PC-9 (cell line): ENCODE measurements around the gene GCLM. TPM values are rescaled to one million over a fixed set of nuclear protein-coding genes. Genes with fewer than 3 reads are reported as not detected.

Experiments
- BruUV-seq: library from RNA; stranded (reverse); fragments of 400-500 nt; replicated peaks from 2 replicates; lab custom pipeline; 2021; lab: Mats Ljungman, UMichigan
- CTCF ChIA-PET: fragments of 300-600 bp; sonication (Branson Sonifier 250); formaldehyde crosslinking; loops from one replicate; lab custom pipeline; 2022; ENCODE audit warnings: antibody characterized with exemption; lab: Charles Lee
- POLR2A ChIA-PET: fragments of 300-600 bp; sonication (Branson Sonifier 250); formaldehyde crosslinking; loops from one replicate; lab custom pipeline; 2022; ENCODE audit warnings: antibody characterized with exemption; ENCODE audit not compliant: unreplicated experiment; lab: Charles Lee
- DNase-seq, 2 experiments: peaks; one replicate each; pipeline versions ENCODE4 v3.0.0 to v3.0.0-alpha.2; 2015 to 2022; ENCODE audit warnings: mixed read lengths in 1 of 2
- H2AFZ ChIP-seq: fragments of 200-600 bp; sonication (generic); 2 replicates; pipeline ENCODE4 v1.8.1; 2017; ENCODE audit warnings: antibody characterized with exemption
- H3F3A ChIP-seq: fragments of 200-600 bp; sonication (generic); 2 replicates; pipeline ENCODE4 v1.8.1; 2017; ENCODE audit warnings: antibody characterized with exemption, mild to moderate bottlenecking, low read depth; ENCODE audit not compliant: insufficient read depth
- H3K27ac ChIP-seq: fragments of 200-600 bp; sonication (generic); 2 replicates; pipeline ENCODE4 v1.6.1; 2016; ENCODE audit warnings: mixed run types
- H3K27me3 ChIP-seq: fragments of 200-600 bp; sonication (generic); 2 replicates; pipeline ENCODE4 v1.6.1; 2016; ENCODE audit warnings: low read depth, mixed run types; ENCODE audit not compliant: insufficient read depth
- H3K36me3 ChIP-seq: fragments of 200-600 bp; sonication (generic); 2 replicates; pipeline ENCODE4 v1.6.1; 2016; ENCODE audit warnings: low read depth, mixed run types
- H3K4me1 ChIP-seq: fragments of 200-600 bp; sonication (generic); replicated peaks from 2 replicates; pipeline ENCODE4 v1.6.1; 2016; ENCODE audit warnings: mixed run types; ENCODE audit not compliant: insufficient read depth
- H3K4me2 ChIP-seq: fragments of 200-600 bp; sonication (generic); 2 replicates; pipeline ENCODE4 v1.6.1; 2017; ENCODE audit warnings: mixed run types
- H3K4me3 ChIP-seq: fragments of 200-600 bp; sonication (generic); 2 replicates; pipeline ENCODE4 v1.6.1; 2016; ENCODE audit warnings: mixed run types
- H3K79me2 ChIP-seq: fragments of 200-600 bp; sonication (generic); 2 replicates; pipeline ENCODE4 v1.6.1; 2017; ENCODE audit warnings: low read depth, mixed run types
- H3K9me2 ChIP-seq: fragments of 200-600 bp; sonication (generic); 2 replicates; pipeline ENCODE4 v1.8.1; 2017; ENCODE audit warnings: mild to moderate bottlenecking; ENCODE audit not compliant: insufficient read depth
- H3K9me3 ChIP-seq: fragments of 200-600 bp; sonication (generic); 2 replicates; pipeline ENCODE4 v1.8.1; 2016; ENCODE audit warnings: low read depth; ENCODE audit not compliant: insufficient read depth
- H4K20me1 ChIP-seq: fragments of 200-600 bp; sonication (generic); 2 replicates; pipeline ENCODE4 v1.8.1; 2017; ENCODE audit not compliant: insufficient read depth
- CTCF ChIP-seq: fragments of 200-600 bp; sonication (generic); conservative IDR thresholded peaks from 2 replicates; pipeline ENCODE4 v1.6.1; 2017; ENCODE audit warnings: mixed run types, antibody characterized with exemption, mild to moderate bottlenecking, moderate library complexity
- EZH2 ChIP-seq: fragments of 200-600 bp; sonication (generic); IDR thresholded peaks from 2 replicates; pipeline ENCODE4 v1.8.0; 2017; ENCODE audit warnings: antibody characterized with exemption, low read depth
- intact Hi-C: fragments of 100-400 bp; cut with micrococcal nuclease; formaldehyde crosslinking; loops from one replicate; pipeline ENCODE4 v1.10.0; 2022; ENCODE audit not compliant: unreplicated experiment
- microRNA-seq: library from miRNA; unstranded; fragments of <30 nt; microRNA quantifications from one replicate; pipeline ENCODE4 v1.2.0, GENCODE V29; 2021; ENCODE audit warnings: borderline number of aligned reads, borderline replicate concordance
- total RNA-seq: library from RNA; stranded (reverse); gene quantifications from 2 replicates; pipeline ENCODE4 v1.2.3, GENCODE V29; 2021

Gene GCLM
- total RNA-seq, 1 experiment from 2014 or later = 270 TPM

DNA sequence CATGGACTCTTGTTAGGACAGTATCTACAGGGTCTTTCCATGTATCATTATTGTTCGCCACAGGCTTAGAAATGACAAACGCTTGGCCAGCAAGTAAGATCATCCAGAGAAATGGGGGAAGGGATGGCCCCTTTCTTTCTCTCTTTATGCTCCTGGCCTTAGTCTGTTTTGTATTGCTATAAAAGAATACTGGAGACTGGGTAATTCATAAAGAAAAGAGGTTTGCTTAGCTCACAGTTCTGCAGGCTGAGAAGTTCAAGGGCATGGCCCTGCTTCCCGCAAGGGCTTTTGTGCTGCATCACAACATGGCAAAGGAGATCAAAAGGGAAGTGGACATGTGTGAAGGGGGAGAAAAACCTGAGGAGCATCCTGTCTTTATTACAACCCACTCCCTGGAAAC is 71.3 kb downstream of the GCLM start:
- BruUV-seq = no TSS peak
- Histone ChIP-seq H3K27me3 (no peaks in the 10 kb centered on the region), H3F3A (0 out of 2 replicates have a peak, but pooled peaks cover 6% of the 10 kb centered on the region), H3K9me3 (peaks cover 12% of the 10 kb centered on the region), H2AFZ (no peak overlapping the region), H3K9me2 (no peaks in the 10 kb centered on the region), H3K4me2 (no peak overlapping the region), H3K36me3 (peaks cover 1% of the 10 kb centered on the region; the same call in 1 of the 2 replicates), H3K4me1 (peaks cover 21% of the 10 kb centered on the region), H3K79me2 (no peaks in the 10 kb centered on the region), H4K20me1 (no peaks in the 10 kb centered on the region), H3K4me3 (no peak overlapping the region), H3K27ac (no peak overlapping the region)
- DNase-seq = peak in 1 of 2 experiments; percentile 26
- TF ChIP-seq EZH2 (no peak), CTCF (no peak)
- POLR2A ChIA-PET = no interaction called here
- intact Hi-C loops = no loop called here
- CTCF ChIA-PET = no interaction called here

Small RNA genes within 50 kb of the gene (microRNA-seq; reads per million reads assigned to microRNA genes)
- 33.7 reads per million, percentile 37 among the genes with 10 or more reads in this experiment for gene MIR760

Other genes with a start within 250 kb of the GCLM start
- 62.5 and 70.0 TPM in 2 replicates for gene BCAR3, start 227.6 kb downstream of the GCLM start, total RNA-seq
- gene DNTTIP2, start 30.2 kb downstream of the GCLM start, total RNA-seq = 85.7 and 93.4 TPM in 2 replicates
- 20.0 and 20.8 TPM in 2 replicates for gene ABCA4, start 211.7 kb upstream of the GCLM start, total RNA-seq